Kidney (tissue), 14 donors: ENCODE results near the gene DPP10. TPM values are rescaled to one million over a fixed set of nuclear protein-coding genes. Genes with fewer than 3 reads are reported as not detected.

ENCODE experiments used
- DNase-seq, 5 donors: peaks; one replicate each; pipeline ENCODE4 v3.0.0-alpha.2; 2013 to 2020
- FAIRE-seq: peaks from 2 replicates; lab custom pipeline; 2012; peaks lifted over from hg19 to GRCh38; lab: Jason Lieb, UNC
- H3K27ac ChIP-seq, 2 donors: one replicate each; pipeline ENCODE4 v1.7.0; 2013; ENCODE audit warnings: low read depth in 2 of 2, low read length in 2 of 2, inconsistent platforms in 1 of 2
- H3K27me3 ChIP-seq: one replicate; pipeline ENCODE4 v1.7.1; 2013; ENCODE audit warnings: low read length, inconsistent platforms; ENCODE audit not compliant: control insufficient read depth, insufficient read depth
- H3K36me3 ChIP-seq, 3 donors: one replicate each; pipeline versions ENCODE4 v1.7.0 to v1.7.1; 2013; ENCODE audit warnings: low read length in 3 of 3, control low read depth in 1 of 3, inconsistent platforms in 1 of 3; ENCODE audit not compliant: insufficient read depth in 3 of 3, control insufficient read depth in 2 of 3
- H3K4me1 ChIP-seq, 3 donors: one replicate each; pipeline versions ENCODE4 v1.7.0 to v1.7.1; 2013; ENCODE audit warnings: low read length in 3 of 3, inconsistent platforms in 1 of 3, low read depth in 1 of 3; ENCODE audit not compliant: control insufficient read depth in 2 of 3, insufficient read depth in 2 of 3
- H3K4me3 ChIP-seq, 3 donors: one replicate each; pipeline versions ENCODE4 v1.7.0 to v1.8.1; 2013; ENCODE audit warnings: low read length in 3 of 3, control low read depth in 1 of 3, inconsistent platforms in 1 of 3
- H3K9ac ChIP-seq, 3 donors: one replicate each; pipeline versions ENCODE4 v1.7.0 to v1.7.1; 2013; ENCODE audit warnings: low read length in 3 of 3, control low read depth in 1 of 3, inconsistent platforms in 1 of 3
- H3K9me3 ChIP-seq, 3 donors: one replicate each; pipeline versions ENCODE4 v1.7.0 to v1.7.1; 2013; ENCODE audit warnings: low read length in 3 of 3, control low read depth in 1 of 3, inconsistent platforms in 1 of 3; ENCODE audit not compliant: control insufficient read depth in 2 of 3, insufficient read depth in 1 of 3
- intact Hi-C: fragments of 100-400 bp; cut with DNase I; formaldehyde crosslinking; loops from one replicate; pipeline ENCODE4 v1.11.1; 2022
- polyA plus RNA-seq: library from polyadenylated mRNA; stranded (reverse); fragments of 350-450 nt; fragmentation: Illumina TruSeq; extraction: RNeasy Lipid Tissue Mini Kit (QIAGEN cat#74804); gene quantifications from one replicate; pipeline ENCODE4 v1.2.3, GENCODE V29; 2014; ENCODE audit warnings: low read depth, low replicate concordance; ENCODE audit not compliant: insufficient read depth
- total RNA-seq: library from RNA; stranded (reverse); fragmentation: NEBNext Ultra II Directional; extraction: Animal tissue kit (Norgen Biotek cat#: 25700); gene quantifications from one replicate; pipeline ENCODE4 v1.2.1, GENCODE V29; 2021
- TF ChIP-seq, protein P1 (sequence below): IDR thresholded peaks from 3 replicates; pipeline ENCODE4 v1.5.1; 2012; ENCODE audit warnings: mild to moderate bottlenecking, moderate library complexity, borderline replicate concordance; ENCODE audit not compliant: insufficient read depth; ENCODE audit errors: extremely low read depth
- donor health status: control.
- donor health status: control.
- donor health status: control.
- donor health status: control.
- donor health status: control.
- donor health status: DM: yes; HTN: yes; CAD: no.
- donor health status: Normal renal cell carcinoma (clear cell type).

The DPP10 gene
- total and polyA plus RNA-seq, 2 donors from 2014 or later = 0.67 TPM; not detected in 1

DNA sequence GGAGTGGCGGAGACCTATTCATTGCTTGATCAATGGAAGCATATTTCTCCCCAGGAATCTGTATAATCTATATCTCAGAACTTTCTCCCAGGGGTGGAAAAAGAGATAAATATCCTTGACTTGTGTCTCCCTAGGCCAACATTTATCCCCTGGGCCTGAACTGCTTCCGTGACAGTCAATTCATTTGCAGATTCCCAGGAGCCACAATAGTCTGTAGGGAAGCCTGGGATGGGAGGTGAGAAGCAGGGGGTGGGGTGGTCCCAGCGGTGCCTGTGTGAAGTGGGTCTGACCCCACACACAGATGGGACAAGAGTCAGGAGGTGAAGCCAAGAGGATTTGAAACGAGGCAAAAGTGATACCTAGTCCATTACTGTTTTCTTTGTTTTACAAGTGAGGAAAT is 166.8 kb downstream of the DPP10 start:
- no peaks in the 10 kb centered on the region for H3K9me3 ChIP-seq
- no peaks in the 10 kb centered on the region for H3K4me1 ChIP-seq
- no peaks in the 10 kb centered on the region for H3K36me3 ChIP-seq
- H3K4me3 ChIP-seq = no peak overlapping the region
- no peaks in the 10 kb centered on the region for H3K27me3 ChIP-seq
- FAIRE-seq (no peak), DNase-seq (no peak)
- TF ChIP-seq, protein P1, sequence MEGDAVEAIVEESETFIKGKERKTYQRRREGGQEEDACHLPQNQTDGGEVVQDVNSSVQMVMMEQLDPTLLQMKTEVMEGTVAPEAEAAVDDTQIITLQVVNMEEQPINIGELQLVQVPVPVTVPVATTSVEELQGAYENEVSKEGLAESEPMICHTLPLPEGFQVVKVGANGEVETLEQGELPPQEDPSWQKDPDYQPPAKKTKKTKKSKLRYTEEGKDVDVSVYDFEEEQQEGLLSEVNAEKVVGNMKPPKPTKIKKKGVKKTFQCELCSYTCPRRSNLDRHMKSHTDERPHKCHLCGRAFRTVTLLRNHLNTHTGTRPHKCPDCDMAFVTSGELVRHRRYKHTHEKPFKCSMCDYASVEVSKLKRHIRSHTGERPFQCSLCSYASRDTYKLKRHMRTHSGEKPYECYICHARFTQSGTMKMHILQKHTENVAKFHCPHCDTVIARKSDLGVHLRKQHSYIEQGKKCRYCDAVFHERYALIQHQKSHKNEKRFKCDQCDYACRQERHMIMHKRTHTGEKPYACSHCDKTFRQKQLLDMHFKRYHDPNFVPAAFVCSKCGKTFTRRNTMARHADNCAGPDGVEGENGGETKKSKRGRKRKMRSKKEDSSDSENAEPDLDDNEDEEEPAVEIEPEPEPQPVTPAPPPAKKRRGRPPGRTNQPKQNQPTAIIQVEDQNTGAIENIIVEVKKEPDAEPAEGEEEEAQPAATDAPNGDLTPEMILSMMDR = no peak
- H3K27ac ChIP-seq = no peak overlapping the region
- no peak overlapping the region for H3K9ac ChIP-seq
- intact Hi-C loops = no loop called here

DNA sequence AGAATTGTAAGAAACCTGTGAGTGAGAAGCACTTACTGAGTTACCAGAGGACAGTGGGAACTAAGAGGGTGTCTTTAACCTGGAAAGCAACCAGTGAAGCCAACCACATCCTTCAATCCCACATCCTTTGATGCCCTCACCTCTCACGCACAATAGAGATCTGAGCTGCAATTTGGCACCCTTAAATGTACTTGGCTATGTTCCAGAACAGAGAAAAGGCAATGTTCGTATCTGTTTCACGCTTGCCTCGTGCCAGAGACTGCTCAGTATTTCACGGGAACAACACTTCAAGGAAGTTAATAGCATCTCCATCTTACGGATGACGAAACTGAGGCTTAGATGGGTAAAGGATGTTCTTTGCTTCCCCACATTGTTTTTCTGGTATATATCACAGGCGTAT is 167.4 kb downstream of the DPP10 start:
- intact Hi-C loops = no loop called here
- Histone ChIP-seq H3K9me3 (no peaks in the 10 kb centered on the region), H3K36me3 (no peaks in the 10 kb centered on the region), H3K4me3 (no peak overlapping the region), H3K4me1 (no peaks in the 10 kb centered on the region), H3K27ac (no peak overlapping the region), H3K9ac (no peak overlapping the region), H3K27me3 (no peaks in the 10 kb centered on the region)
- DNase-seq = no peak
- TF ChIP-seq, protein P1 = no peak
- no peak for FAIRE-seq

DNA sequence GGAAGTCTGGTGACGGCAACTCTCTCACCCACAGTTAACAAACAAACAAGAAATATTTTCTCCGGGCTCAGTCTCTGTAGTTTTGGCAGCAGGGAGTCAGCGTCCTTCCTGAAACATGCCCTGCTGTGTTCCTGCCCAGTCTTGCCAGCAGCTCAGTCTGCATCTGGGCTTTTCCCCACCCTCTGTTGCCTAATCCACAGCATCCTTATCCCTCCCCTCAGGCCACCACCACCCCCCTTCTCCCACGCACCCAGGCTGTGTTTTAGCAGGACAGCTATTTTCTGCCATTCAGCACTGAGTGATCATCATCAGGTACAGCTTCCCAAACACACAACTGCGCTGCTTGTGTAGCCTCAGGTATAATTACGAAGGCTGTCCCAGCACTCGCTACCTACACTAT is 168.2 kb downstream of the DPP10 start:
- Histone ChIP-seq H3K4me3 (no peak overlapping the region), H3K36me3 (no peaks in the 10 kb centered on the region), H3K27me3 (no peaks in the 10 kb centered on the region), H3K9me3 (no peaks in the 10 kb centered on the region), H3K27ac (no peak overlapping the region), H3K9ac (no peak overlapping the region), H3K4me1 (no peaks in the 10 kb centered on the region)
- TF ChIP-seq, protein P1 = no peak
- intact Hi-C loops = no loop called here
- no peak for FAIRE-seq
- no peak for DNase-seq

DNA sequence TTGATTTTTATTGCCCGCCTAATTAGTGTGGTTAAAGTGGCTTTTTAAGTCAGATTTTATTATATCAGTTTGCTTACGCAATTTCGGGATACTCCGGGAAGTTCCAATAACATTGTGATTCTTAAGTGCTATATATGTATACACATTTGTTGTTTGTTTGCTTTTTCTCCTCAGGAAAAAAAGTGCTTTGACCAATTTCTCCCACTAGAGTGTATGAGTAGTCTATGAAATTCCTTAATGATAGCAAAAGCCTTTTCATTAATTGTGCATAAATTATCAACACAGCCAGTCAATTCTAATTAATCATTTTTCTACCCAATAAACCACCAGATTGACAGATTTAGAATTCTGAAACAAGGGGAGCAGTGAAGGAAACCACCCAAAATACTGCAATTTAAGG is 172.2 kb downstream of the DPP10 start:
- intact Hi-C loops = no loop called here
- no peaks in the 10 kb centered on the region for H3K36me3 ChIP-seq
- no peaks in the 10 kb centered on the region for H3K27me3 ChIP-seq
- no peaks in the 10 kb centered on the region for H3K4me1 ChIP-seq
- DNase-seq (no peak), FAIRE-seq (no peak)
- no peak overlapping the region for H3K4me3 ChIP-seq
- TF ChIP-seq, protein P1 = no peak
- H3K27ac ChIP-seq = no peak overlapping the region
- no peaks in the 10 kb centered on the region for H3K9me3 ChIP-seq
- no peak overlapping the region for H3K9ac ChIP-seq
